ENCODE data around the gene KLHL29.

Gene KLHL29

DNA sequence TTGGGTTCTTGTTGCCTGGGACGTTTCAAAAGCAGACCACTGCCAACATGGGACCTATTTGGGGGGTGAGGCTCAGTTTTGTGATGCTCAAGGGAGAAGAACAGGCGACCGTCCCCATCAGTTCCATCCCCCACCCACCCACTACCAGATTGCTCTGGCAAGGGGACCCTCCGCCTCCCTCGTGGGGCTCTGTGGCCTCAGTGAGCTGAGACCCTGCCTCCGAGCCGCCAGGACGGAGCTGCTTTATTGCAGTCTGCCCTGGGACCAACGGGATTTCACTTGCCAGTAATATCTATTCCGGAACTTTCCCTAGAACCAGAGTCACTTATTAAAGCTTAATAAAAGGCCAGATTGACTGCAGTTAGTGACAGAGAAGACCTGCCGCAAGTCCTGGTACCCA lies 146.3 kb downstream of the KLHL29 start:
- DNase-seq (ENCODE audit: low read depth), result no peak

DNA sequence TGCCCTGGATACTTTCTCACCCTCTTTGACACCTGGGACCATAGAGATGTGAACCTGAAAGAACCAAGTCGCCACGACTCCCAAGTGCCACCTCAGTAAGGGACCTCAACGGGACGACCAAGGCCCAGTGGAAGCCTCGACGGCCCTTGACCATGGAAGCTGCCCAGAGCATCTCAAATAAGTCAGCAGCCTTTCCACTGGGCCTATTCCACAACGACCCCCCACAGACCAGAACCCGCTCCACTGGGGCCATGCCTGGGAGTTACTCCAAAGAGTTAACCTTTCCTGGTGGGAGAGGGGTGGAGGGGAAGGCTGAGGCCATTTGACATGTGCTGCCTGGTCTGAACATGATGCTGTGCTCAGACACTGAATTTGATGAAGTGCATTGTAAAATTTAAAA lies 146.9 kb downstream of the KLHL29 start:
- DNase-seq (ENCODE audit: low read depth), result no peak

- DNase-seq (ENCODE audit: low read depth), result no peak
These were observed 147.7 kb downstream of the KLHL29 start for GRCh38 chr2:23532391-23533337.

DNA sequence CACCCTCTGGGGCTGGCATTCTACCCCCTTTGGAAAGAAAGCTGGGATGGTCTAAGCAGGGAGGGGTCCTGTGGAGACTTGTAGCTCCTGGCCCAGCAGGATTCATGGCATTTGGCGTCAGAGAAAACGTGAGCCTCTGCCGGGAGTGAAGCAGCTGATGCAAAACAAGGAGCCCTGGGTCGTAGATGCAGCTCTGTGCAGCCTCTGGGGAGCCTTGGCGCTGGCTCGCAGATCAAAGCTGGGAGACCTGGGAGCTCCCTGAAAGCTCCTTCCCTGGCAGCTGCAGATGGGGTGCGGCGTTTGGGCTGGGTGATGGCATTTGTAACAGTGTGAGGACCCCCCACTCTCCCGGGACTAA lies 148.3 kb downstream of the KLHL29 start:
- DNase-seq (ENCODE audit: low read depth), result no peak

DNA sequence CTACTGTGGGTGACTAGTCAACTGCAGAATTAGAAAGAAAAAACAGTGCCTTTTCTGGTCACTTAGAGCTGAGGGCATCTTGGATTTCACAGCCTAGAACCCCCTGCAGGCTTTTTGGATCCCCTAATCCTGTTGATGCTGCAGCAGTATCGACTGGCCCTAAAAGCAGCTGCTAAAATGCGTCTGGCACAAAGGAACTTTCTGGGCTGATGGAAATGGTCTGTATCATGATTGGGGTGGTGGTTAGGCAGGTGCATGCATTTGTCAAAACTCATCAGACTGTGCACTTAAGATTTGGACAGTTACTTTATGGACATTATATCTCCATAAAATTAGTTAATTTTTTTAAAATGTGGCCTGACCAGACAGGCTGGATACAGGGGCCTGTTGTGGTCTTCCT lies 149.8 kb downstream of the KLHL29 start:
- no peak for DNase-seq (ENCODE audit: low read depth)

- DNase-seq (ENCODE audit: low read depth), result no peak
These were observed 151.3 kb downstream of the KLHL29 start for GRCh38 chr2:23536326-23536725.

GRCh38 chr2:23537991-23538390 lies 153.0 kb downstream of the KLHL29 start:
- no peak for DNase-seq (ENCODE audit: low read depth)

GRCh38 chr2:23538566-23538965 lies 153.6 kb downstream of the KLHL29 start:
- DNase-seq (ENCODE audit: low read depth), result no peak

GRCh38 chr2:23540804-23541360 lies 155.9 kb downstream of the KLHL29 start:
- no peak for DNase-seq (ENCODE audit: low read depth)

DNA sequence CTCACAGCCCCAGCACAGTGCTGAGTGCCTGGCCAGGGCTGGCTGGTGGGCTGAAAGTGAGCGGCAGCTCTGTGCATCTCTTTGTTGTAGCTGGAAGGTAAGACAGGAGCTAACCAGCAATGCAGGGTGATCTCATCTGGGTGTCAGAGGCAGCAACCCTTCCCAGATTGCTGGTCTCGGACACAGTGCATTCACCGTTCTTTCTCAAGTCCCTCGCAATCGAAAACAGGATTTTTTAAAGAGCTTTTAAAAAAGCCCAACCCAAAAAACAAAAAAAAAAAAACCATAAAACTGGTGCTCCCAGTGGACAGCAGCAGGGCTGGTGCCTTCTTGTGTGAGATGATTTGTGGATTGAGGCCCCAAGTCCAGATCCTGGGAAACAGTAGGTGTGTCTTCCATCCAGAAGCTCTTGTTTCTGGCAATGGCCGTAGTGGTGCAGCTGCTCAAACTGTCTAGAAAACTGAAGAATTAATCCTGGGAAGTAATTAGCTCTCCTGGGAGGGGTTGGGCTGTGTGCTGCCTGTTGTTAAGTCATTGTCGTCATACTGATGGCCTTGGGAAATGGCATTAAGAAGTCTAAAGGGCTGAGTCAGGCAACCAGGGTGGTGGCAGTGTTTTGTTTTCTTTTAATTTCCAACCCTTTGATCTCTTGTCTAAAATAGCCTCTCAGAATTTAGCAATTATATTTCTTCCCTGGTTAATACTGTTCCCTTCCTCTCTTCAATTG lies 156.7 kb downstream of the KLHL29 start:
- DNase-seq (ENCODE audit: low read depth), result no peak

DNA sequence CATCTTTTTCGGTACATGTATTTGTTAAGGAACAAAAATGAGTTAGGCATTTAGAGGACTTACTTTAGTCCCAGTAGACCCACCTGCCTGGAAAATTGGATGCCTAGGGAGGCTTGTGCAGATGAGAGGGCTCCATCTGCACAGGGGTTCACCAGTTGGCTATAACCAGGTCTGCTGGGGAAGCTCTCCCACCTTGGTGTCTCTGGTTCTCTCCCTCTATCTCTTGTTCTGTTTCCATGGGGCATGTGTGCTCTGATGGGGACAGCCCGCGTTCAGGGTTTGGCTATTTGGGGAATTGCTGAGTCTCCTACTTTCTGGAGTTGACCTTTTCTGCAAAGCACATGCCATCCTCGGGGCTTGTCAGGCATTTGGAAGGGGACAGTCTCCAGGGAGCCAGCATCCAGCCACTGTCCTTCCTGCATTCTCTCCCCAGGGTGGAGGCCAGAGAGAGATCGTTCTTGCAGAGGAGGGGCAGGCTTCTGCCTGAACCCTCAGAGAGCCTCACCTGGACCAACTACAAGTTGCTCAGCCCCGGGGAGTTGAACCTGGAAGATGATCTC lies 157.3 kb downstream of the KLHL29 start:
- DNase-seq (ENCODE audit: low read depth), result no peak

- DNase-seq (ENCODE audit: low read depth), result no peak
These were observed 158.3 kb downstream of the KLHL29 start for GRCh38 chr2:23543302-23543701.

- DNase-seq (ENCODE audit: low read depth), result no peak
These were observed 158.7 kb downstream of the KLHL29 start for GRCh38 chr2:23543728-23544127.

DNA sequence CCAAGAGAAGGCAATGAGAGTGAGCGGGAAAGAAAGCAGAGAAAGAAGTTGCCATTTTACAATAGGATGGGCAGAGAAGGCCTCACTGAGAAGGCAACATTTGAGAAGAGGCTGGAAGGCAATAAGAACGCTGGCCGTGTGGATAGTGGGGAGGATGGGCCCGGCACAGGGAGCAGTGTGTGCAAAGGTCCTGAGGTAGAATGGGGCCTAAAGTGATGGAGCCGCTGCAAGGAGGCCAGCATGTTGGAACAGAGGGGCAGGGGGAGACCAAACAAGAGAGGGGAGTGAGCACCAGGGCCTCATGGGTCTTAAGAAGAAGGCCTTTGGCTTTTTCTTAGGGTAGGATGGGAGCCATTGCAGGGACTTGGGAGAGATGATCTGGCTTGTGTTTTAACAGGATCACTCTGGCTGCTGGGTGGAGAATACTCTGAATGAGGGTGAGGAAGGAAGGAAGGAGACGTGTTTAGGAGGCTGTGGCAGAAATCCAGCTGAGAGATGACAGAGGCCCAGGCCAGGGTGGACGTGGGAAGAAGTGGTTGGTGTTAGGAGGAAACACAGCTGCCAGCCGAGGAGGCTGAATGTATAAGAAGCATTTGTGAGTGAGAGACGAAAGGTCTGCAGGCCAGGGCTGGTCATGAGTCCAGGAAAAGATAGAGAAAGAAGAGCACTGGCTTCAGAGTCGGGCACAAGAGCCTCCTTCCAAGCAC lies 159.8 kb downstream of the KLHL29 start:
- DNase-seq (ENCODE audit: low read depth), result no peak

DNA sequence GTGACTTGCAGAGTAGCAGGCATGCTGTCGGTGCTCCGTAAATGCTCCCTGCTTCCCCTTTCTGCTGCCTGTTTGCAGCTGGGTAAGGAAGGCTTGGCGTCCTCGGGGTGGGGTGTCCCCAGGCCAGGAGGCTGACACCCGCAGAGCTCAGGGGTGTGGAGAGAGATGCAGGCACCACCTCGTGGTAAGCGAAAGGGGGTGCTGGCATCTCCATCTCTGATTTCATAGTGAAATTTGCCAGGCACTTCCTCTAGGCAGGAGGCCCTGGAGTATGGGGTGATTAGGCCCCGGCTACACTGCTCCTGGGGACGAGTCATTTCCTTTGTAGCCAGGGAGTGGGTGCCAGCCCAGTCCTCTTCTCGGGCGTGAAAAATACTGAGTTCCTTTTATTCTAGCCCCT lies 160.4 kb downstream of the KLHL29 start:
- DNase-seq (ENCODE audit: low read depth), result no peak

GRCh38 chr2:23545811-23546210 lies 160.8 kb downstream of the KLHL29 start:
- no peak for DNase-seq (ENCODE audit: low read depth)

GRCh38 chr2:23546913-23547312 lies 161.9 kb downstream of the KLHL29 start:
- DNase-seq (ENCODE audit: low read depth), result no peak

DNA sequence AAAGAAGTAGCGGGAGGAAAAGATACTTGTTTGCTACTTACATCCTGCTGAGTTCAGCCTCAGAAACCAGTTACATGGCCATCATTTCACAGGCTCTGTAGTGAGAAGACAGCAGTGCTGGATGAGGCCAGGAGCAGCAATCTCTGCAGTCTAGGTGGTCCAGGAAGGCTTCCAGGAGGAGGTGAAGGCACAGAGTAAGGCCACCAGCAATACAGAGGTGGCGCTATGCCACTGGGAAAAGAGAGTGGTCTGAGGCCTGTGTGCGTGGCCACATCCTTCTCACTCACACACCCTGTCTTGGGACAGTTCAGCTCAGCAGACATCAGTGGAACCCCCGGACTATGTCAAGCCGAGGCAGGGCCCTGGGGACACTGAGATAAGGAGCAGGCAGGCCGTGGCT lies 162.7 kb downstream of the KLHL29 start:
- DNase-seq (ENCODE audit: low read depth), result no peak

- DNase-seq (ENCODE audit: low read depth), result no peak
These were observed 163.3 kb downstream of the KLHL29 start for GRCh38 chr2:23548143-23548769.

DNA sequence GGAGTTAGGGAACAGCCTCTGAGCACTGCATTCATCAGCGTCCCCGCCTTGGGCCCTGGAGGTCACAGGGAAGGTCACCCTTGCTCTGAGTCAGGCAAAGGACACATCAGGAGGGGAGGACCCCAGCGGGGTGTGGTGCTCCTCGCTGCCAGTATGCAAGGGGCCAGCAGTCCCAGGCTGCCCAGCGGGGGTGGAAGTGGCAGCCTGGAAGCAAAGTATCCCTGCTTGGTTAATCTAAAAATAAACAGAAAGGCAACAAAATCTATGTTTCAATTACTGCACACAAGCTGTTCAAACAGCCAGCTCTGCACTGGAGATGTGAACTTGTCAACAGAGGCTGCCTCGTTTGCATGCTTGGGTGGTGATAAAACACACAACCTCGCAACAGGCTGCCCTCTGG lies 164.1 kb downstream of the KLHL29 start:
- no peak for DNase-seq (ENCODE audit: low read depth)

GRCh38 chr2:23549821-23550530 lies 165.0 kb downstream of the KLHL29 start:
- DNase-seq (ENCODE audit: low read depth), result no peak

Measured in T-helper 22 cell (primary cell).